Hypothalamus (tissue), 51 donors: ENCODE results near the gene CD300LF.

Source experiments
- DNase-seq, 51 donors: peaks; one replicate each; lab custom pipeline; 2025; lab: John Stamatoyannopoulos, UW

The CD300LF gene

GRCh38 chr17:74746922-74747321 is 34.2 kb upstream of the CD300LF start:
- no peak for DNase-seq

- DNase-seq: no peak
Observed at GRCh38 chr17:74746376-74746775, 33.7 kb upstream of the CD300LF start.

- DNase-seq: no peak
Observed at GRCh38 chr17:74745548-74746177, 32.9 kb upstream of the CD300LF start.

DNA sequence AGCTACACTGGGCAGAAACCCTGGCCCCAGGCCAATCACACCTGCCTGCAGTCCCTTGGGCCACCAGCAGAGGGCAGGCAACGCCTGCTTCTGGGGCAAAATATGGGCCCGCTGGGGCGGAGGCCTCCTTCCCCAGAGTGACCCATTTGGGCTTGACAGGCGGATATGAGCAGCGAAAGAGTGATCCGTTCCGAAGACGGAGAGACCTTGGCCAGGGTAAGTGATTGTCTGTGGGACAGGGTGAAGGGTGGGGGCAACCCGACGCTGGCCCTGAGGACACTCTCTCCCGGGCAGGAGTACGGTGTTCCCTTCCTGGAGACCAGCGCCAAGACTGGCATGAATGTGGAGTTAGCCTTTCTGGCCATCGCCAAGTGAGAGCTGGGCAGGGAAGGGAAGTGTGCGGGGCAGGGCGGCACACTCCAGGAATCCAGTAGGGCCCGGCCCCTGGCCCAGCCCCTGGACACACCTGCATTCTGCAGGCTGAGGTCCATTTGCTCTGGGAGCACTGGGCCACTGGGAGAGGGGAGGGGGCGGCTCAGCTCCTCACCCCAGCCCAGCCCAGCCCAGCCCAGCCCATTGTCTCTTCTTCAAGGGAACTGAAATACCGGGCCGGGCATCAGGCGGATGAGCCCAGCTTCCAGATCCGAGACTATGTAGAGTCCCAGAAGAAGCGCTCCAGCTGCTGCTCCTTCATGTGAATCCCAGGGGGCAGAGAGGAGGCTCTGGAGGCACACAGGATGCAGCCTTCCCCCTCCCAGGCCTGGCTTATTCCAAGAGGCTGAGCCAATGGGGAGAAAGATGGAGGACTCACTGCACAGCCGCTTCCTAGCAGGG is 32.2 kb upstream of the CD300LF start:
- peak in 49 of 51 donors; percentile 32 to 95 (median 73) for DNase-seq

DNA sequence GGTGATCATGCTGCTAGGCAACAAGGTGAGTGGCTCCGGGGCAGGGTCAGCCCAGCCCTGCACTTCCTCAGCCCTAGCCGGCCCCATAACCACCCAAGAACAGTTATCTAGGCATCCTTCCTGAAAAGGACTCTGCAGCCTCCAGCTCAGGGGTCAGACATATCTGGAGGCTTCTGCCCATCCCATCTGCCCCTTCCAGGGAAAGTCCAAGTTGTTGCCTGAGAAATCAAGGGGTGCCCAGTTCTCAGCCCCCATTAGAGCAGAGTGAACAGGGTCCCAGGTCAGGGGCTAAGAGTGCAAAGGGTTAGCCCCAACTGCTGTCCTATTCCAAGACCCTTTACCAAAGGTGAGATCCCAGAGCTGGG is 31.6 kb upstream of the CD300LF start:
- DNase-seq: no peak

GRCh38 chr17:74743755-74744154 is 31.0 kb upstream of the CD300LF start:
- DNase-seq: no peak

- no peak for DNase-seq
Observed at GRCh38 chr17:74742978-74743545, 30.3 kb upstream of the CD300LF start.

DNA sequence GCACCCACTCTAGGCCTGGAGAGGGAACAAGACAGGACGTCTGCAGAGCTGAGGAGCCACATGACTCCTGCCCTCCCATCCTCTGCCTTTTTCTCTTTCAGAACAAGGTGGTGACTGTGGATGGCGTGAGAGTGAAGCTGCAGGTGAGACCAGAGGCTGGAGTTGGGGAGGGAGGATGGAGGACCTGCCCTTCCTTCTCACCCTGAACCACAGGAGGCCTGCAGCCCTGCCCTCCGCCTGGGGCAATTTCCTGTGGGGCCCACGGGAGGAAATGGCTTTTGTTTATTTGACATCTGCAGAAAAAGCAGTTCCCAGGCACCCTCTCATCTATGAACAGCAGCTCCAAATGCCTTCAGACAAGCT is 29.4 kb upstream of the CD300LF start:
- no peak for DNase-seq

- no peak for DNase-seq
Observed at GRCh38 chr17:74740641-74741387, 28.1 kb upstream of the CD300LF start.

DNA sequence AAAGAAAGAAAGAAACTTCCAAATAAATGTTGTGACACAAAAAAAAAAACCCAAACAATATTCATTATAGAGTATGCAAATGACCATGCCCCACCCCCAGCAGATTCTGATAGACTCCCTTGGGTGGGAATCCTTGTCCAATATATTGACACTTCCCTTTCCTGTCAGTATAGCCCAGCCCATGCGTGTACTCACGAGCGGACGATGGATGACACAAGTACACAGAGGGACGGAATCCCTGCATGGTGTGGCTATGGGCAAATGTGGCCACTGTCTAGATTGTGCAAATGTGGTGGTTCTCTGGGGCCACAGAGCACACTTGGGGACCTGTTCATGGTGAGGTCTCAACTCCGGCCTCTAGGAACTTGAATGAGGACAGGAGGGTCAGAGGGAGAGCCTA is 27.4 kb upstream of the CD300LF start:
- no peak for DNase-seq

DNA sequence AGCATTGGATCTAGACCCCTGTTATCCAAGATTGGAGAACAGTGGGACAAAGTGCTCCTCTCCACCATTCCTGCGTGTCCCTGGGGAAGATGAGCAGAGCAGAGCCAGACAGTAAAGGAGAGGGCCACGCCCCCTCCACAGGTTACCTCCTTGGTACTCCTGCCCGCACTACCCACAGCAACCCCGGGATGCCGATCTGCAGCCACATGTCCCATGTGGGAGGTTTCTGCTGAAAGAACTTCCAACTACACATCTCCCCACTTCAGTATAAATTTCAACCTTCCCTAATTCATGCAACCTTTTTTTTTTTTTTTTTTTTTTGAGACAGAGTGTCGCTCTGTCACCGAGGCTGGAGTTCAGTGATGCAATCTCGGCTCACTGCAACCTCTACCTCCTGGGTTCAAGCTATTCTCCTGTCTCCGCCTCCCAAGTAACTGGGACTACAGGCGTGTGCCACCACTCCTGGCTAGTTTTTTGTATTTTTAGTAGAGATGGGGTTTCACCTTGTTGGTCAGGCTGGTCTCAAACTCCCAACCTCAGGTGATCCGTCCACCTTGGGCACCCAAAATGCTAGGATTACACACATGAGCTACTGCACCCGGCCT is 26.6 kb upstream of the CD300LF start:
- DNase-seq: no peak

DNA sequence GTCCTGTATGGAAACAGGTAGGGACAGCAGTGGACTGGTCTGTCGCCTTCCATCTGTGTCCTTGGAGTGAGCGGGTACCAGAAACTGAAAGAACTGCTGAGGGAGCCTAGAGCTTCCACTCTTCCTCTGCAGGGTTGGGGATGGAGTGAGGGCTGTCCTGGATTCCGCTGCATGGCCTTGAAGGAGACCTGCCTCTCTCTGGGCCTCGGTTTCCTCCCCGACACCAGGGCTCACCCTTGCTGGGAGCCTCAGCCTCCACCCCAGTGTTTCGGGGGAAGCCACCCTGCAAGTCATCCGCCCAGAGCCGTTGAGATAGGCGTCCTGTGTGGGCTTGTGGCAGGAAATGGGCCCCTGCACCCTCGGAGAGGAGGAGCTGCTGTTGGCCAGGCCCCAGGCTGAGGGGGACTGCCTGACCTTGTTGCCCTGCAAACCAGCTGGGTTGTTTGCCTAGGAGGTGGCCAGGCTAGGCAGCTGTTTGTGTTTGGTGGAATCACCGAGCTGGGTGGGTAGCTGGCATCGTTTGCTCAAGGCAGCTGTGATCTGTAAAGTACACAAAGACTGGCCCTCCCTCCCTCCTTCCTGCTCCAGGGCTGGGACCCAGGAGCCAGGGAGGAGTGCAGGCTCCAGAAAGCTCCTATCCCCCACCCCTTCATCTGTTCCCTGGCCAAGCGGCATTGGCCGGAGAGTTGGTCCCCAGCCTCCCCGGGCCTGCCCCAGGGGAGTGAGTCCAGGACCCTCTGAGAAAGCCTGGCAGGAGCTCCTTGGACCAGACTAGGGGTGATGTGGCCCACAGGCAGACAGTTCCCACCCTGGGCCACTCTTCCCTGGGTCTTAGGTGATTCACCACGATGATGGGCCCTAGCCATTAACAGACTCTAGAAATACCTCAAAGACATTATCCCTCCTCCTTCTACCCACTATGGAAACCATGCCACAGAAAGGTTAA is 25.6 kb upstream of the CD300LF start:
- DNase-seq: no peak

GRCh38 chr17:74737299-74738050 is 24.8 kb upstream of the CD300LF start:
- no peak for DNase-seq

- no peak for DNase-seq
Observed at GRCh38 chr17:74736513-74737298, 24.0 kb upstream of the CD300LF start, which contains the start of gene RAB37. Gene RAB37 (plus strand): TSS chr17:74737256. CDS start chr17:74737273, 17 bp downstream.

GRCh38 chr17:74734256-74734655 is 21.5 kb upstream of the CD300LF start:
- no peak for DNase-seq

DNA sequence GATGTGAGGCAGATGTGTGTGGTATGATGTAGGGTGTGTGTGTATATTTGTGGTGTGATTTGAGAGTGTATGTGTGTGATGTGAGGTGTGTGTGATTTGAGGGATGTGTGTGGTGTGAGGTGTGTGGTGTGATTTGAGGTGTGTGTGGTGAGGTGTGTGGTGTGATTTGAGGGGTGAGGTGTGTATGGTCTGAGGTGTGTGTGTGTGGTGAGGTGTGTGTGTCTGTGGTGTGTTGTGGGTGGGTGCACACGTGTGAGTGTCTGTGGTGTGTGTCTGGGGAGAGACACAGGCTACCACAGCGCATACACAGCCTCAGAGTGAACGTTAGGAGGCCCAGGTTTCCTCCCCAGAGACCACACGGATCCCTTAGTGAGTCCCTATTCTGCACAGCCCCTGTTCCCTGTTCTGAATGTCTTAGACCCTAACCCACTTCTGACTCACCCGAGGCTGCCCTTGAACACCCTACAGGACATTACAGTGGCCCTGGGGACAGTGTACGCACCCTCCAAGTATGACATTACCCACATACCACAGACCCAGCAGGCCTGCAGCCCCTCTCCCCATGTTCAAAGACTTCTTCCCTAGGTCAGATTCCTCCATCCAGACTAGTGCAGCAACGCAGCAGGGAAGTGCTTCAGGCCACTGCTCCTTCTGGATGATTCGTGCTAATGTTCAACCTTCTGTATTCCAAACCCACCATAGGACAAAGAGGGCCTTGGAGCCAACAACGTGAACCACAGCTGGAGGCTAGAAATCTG is 20.8 kb upstream of the CD300LF start:
- no peak for DNase-seq
